ENCODE data around the gene WFDC5. TPM values are rescaled to one million over a fixed set of nuclear protein-coding genes. Genes with fewer than 3 reads are reported as not detected.
A peak's percentile ranks its signal among the peaks of the same experiment; 100 is the strongest.

Gene WFDC5
- total RNA-seq, 1 experiment from 2014 or later = not detected

DNA sequence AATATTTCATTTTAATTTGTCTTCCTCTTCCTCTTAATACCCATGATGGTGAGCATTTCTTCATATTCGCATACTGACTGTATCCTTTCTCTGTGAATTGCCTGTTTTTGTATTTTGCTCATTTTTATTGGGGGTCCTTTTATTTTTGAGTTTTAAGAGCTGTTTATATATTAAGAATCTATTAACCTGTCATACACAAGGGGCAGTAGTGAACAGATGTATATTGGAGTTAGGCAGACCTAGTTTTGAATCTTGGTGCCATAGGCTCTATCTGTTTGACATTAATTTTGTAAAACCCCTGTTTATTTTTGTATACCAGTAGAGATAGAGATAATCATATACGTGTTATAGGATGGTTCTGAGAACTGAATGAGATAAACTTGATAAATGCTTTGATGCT, 3.1 kb upstream of the WFDC5 start:
- no peak for ATAC-seq
- no peak overlapping the region for H3K27ac Mint-ChIP-seq
- no peaks in the 10 kb centered on the region for H3K9me3 Mint-ChIP-seq
- ChIA-PET POLR2A (no interaction called here), CTCF (interaction anchor here (0.9 to 2.0 kb wide), 5 partner anchors 21 to 194 kb away, joined by 3 to 12 read pairs (median 4); no protein-coding TSS in a partner anchor)
- TF ChIP-seq SMAD3 (CRISPR knock-in tag; IDR thresholded peaks at IDR 0.05; ENCODE audit: borderline replicate concordance) (no peak), OVOL2 (CRISPR knock-in tag; IDR thresholded peaks at IDR 0.05; ENCODE audit: borderline replicate concordance) (no peak), NR3C1 (CRISPR knock-in tag; conservative IDR thresholded peaks at IDR 0.05; ENCODE audit: low read depth) (no peak), ZNF263 (CRISPR knock-in tag; IDR thresholded peaks at IDR 0.05; ENCODE audit: low read depth) (no peak), NFYB (CRISPR knock-in tag; conservative IDR thresholded peaks at IDR 0.05; ENCODE audit: low read depth) (no peak), CREB1 (CRISPR knock-in tag; IDR thresholded peaks at IDR 0.05) (no peak), ZNF423 (CRISPR knock-in tag; IDR thresholded peaks at IDR 0.05) (no peak), TCF7 (CRISPR knock-in tag; IDR thresholded peaks at IDR 0.05; ENCODE audit: low read depth) (no peak)
- TF ChIP-seq, protein P1, sequence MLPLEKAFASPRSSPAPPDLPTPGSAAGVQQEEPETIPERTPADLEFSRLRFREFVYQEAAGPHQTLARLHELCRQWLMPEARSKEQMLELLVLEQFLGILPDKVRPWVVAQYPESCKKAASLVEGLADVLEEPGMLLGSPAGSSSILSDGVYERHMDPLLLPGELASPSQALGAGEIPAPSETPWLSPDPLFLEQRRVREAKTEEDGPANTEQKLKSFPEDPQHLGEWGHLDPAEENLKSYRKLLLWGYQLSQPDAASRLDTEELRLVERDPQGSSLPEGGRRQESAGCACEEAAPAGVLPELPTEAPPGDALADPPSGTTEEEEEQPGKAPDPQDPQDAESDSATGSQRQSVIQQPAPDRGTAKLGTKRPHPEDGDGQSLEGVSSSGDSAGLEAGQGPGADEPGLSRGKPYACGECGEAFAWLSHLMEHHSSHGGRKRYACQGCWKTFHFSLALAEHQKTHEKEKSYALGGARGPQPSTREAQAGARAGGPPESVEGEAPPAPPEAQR (CRISPR knock-in tag; IDR thresholded peaks at IDR 0.05) = no peak
- TF ChIP-seq, protein P2, sequence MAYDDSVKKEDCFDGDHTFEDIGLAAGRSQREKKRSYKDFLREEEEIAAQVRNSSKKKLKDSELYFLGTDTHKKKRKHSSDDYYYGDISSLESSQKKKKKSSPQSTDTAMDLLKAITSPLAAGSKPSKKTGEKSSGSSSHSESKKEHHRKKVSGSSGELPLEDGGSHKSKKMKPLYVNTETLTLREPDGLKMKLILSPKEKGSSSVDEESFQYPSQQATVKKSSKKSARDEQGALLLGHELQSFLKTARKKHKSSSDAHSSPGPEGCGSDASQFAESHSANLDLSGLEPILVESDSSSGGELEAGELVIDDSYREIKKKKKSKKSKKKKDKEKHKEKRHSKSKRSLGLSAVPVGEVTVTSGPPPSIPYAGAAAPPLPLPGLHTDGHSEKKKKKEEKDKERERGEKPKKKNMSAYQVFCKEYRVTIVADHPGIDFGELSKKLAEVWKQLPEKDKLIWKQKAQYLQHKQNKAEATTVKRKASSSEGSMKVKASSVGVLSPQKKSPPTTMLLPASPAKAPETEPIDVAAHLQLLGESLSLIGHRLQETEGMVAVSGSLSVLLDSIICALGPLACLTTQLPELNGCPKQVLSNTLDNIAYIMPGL (CRISPR knock-in tag; IDR thresholded peaks at IDR 0.05) = no peak
- TF ChIP-seq, protein P3, sequence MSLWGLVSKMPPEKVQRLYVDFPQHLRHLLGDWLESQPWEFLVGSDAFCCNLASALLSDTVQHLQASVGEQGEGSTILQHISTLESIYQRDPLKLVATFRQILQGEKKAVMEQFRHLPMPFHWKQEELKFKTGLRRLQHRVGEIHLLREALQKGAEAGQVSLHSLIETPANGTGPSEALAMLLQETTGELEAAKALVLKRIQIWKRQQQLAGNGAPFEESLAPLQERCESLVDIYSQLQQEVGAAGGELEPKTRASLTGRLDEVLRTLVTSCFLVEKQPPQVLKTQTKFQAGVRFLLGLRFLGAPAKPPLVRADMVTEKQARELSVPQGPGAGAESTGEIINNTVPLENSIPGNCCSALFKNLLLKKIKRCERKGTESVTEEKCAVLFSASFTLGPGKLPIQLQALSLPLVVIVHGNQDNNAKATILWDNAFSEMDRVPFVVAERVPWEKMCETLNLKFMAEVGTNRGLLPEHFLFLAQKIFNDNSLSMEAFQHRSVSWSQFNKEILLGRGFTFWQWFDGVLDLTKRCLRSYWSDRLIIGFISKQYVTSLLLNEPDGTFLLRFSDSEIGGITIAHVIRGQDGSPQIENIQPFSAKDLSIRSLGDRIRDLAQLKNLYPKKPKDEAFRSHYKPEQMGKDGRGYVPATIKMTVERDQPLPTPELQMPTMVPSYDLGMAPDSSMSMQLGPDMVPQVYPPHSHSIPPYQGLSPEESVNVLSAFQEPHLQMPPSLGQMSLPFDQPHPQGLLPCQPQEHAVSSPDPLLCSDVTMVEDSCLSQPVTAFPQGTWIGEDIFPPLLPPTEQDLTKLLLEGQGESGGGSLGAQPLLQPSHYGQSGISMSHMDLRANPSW (CRISPR knock-in tag; conservative IDR thresholded peaks at IDR 0.05; ENCODE audit: low read depth) = no peak
- peaks cover 8% of the 10 kb centered on the region; the same call in 1 of the 2 replicates for H3K4me1 Mint-ChIP-seq
- no peak overlapping the region for H3K4me3 Mint-ChIP-seq
- no peaks in the 10 kb centered on the region for H3K36me3 Mint-ChIP-seq
- peaks cover 14% of the 10 kb centered on the region; the same call in 1 of the 2 replicates for H3K27me3 Mint-ChIP-seq (ENCODE audit: low read depth)
- DNase-seq (ENCODE audit: low spot score) = no peak

DNA sequence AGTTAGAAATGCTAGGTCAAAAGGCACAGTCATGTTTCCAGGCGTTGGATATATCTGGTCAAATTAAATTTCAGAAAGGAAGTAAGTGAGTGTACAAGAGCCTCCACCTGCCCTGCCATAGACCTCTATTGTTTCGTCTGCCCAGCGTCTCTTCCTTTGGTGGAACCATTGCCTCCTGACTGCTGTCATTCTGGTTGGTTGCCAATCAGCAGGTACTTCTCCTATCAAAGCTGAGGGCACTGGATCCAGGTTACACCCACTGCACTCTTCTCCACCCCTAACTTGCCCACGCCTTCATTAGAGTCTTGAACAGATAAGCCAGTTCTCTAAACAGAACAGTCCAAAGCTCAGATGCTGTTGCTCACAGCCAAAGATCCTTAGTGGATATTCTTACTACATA, 2.6 kb upstream of the WFDC5 start:
- no peak overlapping the region for H3K4me3 Mint-ChIP-seq
- ChIA-PET POLR2A (no interaction called here), CTCF (interaction anchor here (0.9 to 2.0 kb wide), 5 partner anchors 21 to 194 kb away, joined by 3 to 12 read pairs (median 4); no protein-coding TSS in a partner anchor)
- DNase-seq (ENCODE audit: low spot score) = no peak
- no peak overlapping the region for H3K27ac Mint-ChIP-seq
- H3K36me3 Mint-ChIP-seq = no peaks in the 10 kb centered on the region
- peak; percentile 44; the same call in 1 of the 2 replicates for ATAC-seq
- H3K27me3 Mint-ChIP-seq (ENCODE audit: low read depth) = peaks cover 14% of the 10 kb centered on the region; the same call in 1 of the 2 replicates
- H3K9me3 Mint-ChIP-seq = no peaks in the 10 kb centered on the region
- H3K4me1 Mint-ChIP-seq = peaks cover 8% of the 10 kb centered on the region; the same call in 1 of the 2 replicates
- no peak for TF ChIP-seq MXD4 (CRISPR knock-in tag; IDR thresholded peaks at IDR 0.05; ENCODE audit: borderline replicate concordance)
- TF ChIP-seq, protein P4, sequence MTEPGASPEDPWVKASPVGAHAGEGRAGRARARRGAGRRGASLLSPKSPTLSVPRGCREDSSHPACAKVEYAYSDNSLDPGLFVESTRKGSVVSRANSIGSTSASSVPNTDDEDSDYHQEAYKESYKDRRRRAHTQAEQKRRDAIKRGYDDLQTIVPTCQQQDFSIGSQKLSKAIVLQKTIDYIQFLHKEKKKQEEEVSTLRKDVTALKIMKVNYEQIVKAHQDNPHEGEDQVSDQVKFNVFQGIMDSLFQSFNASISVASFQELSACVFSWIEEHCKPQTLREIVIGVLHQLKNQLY (CRISPR knock-in tag; IDR thresholded peaks at IDR 0.05) = no peak
- TF ChIP-seq, protein P1 (CRISPR knock-in tag; IDR thresholded peaks at IDR 0.05) = no peak
- TF ChIP-seq, protein P5, sequence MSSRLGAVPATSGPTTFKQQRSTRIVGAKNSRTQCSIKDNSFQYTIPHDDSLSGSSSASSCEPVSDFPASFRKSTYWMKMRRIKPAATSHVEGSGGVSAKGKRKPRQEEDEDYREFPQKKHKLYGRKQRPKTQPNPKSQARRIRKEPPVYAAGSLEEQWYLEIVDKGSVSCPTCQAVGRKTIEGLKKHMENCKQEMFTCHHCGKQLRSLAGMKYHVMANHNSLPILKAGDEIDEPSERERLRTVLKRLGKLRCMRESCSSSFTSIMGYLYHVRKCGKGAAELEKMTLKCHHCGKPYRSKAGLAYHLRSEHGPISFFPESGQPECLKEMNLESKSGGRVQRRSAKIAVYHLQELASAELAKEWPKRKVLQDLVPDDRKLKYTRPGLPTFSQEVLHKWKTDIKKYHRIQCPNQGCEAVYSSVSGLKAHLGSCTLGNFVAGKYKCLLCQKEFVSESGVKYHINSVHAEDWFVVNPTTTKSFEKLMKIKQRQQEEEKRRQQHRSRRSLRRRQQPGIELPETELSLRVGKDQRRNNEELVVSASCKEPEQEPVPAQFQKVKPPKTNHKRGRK (CRISPR knock-in tag; IDR thresholded peaks at IDR 0.05; ENCODE audit: borderline replicate concordance) = no peak
- TF ChIP-seq ETV6 (CRISPR knock-in tag; IDR thresholded peaks at IDR 0.05) = no peak
- no peak for TF ChIP-seq FOXK1 (CRISPR knock-in tag; IDR thresholded peaks at IDR 0.05)
- TF ChIP-seq ZNF121 (CRISPR knock-in tag; IDR thresholded peaks at IDR 0.05) = no peak
- TF ChIP-seq, protein P6, sequence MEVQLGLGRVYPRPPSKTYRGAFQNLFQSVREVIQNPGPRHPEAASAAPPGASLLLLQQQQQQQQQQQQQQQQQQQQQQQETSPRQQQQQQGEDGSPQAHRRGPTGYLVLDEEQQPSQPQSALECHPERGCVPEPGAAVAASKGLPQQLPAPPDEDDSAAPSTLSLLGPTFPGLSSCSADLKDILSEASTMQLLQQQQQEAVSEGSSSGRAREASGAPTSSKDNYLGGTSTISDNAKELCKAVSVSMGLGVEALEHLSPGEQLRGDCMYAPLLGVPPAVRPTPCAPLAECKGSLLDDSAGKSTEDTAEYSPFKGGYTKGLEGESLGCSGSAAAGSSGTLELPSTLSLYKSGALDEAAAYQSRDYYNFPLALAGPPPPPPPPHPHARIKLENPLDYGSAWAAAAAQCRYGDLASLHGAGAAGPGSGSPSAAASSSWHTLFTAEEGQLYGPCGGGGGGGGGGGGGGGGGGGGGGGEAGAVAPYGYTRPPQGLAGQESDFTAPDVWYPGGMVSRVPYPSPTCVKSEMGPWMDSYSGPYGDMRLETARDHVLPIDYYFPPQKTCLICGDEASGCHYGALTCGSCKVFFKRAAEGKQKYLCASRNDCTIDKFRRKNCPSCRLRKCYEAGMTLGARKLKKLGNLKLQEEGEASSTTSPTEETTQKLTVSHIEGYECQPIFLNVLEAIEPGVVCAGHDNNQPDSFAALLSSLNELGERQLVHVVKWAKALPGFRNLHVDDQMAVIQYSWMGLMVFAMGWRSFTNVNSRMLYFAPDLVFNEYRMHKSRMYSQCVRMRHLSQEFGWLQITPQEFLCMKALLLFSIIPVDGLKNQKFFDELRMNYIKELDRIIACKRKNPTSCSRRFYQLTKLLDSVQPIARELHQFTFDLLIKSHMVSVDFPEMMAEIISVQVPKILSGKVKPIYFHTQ (CRISPR knock-in tag; IDR thresholded peaks at IDR 0.05) = no peak
- TF ChIP-seq NFYB (CRISPR knock-in tag; conservative IDR thresholded peaks at IDR 0.05; ENCODE audit: low read depth) = no peak
- TF ChIP-seq GRHL2 (CRISPR knock-in tag; IDR thresholded peaks at IDR 0.05; ENCODE audit: insufficient replicate concordance, severe bottlenecking) = no peak
- no peak for TF ChIP-seq ZNF263 (CRISPR knock-in tag; IDR thresholded peaks at IDR 0.05; ENCODE audit: low read depth)
- no peak for TF ChIP-seq NR2C2 (CRISPR knock-in tag; IDR thresholded peaks at IDR 0.05)
- TF ChIP-seq ZNF423 (CRISPR knock-in tag; IDR thresholded peaks at IDR 0.05) = no peak
- TF ChIP-seq RELA (CRISPR knock-in tag; IDR thresholded peaks at IDR 0.05; ENCODE audit: borderline replicate concordance) = no peak
- TF ChIP-seq HMGA2 (CRISPR knock-in tag; IDR thresholded peaks at IDR 0.05) = no peak
